ENCODE measurements around the gene LUZP2. TPM values are rescaled to one million over a fixed set of nuclear protein-coding genes. Genes with fewer than 3 reads are reported as not detected.

Gene LUZP2
- 1 to 10 TPM; 1.6 to 5.6 (median 4.4) TPM for total RNA-seq
- long read RNA-seq, donor 1, partial matches to known transcripts = 0 of 1 reads
- long read RNA-seq, donor 1, other reads (novel, unspliced or antisense) = 1 of 1 reads
- long read RNA-seq, donor 2, partial matches to known transcripts = 0 of 3 reads
- long read RNA-seq, donor 2, other reads (novel, unspliced or antisense) = 3 of 3 reads

DNA sequence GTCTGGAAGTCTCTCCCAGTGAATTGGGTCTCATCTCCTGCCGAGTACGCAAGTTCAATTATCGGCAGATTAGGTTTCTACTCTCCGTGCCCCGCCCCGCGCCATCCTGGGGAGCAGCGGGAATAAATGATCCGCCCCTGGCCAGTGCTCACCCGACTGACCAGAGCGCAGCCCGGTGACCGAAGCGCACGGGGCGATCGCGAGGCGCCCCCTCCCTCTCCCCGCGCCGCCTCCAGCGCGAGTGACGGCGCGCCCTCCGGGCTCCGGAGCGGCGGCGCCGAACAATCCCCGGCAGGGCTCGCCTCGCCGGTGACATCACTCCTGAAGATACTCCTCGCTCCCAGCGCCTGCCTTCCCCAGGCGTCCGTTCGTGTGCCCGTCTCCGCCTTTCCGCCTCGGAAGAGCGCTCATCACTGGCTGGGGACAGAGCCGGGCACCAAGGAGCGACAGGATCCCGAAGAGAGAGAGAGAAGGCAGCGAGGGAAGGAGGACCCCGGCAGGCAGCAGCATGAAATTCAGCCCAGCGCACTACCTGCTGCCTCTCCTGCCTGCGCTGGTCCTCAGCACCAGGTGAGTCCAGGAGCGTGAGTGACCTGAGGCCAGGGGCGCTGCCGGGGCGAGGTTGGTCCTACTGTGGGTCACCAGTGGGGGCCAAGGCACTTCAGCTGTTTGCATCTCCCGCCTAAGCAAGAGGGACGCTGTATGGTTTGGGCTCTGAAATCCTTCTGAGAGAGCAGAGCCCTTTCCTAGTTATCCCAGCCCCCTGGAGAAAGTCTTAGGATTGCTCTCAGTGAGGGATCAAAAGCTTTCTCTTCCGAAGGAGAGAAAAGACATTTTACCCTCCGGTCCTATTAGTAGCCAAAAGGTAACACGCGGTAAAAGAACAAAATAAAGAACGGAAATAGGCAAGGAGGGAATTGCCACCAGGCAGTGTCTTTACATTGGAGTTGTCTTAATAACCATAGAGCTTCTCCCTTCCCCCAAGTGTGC is at the start of gene LUZP2:
LUZP2 (plus strand) TSS at position 318 of the 990 bp plus-strand sequence.
- H3K4me1 ChIP-seq (ENCODE audit: low read depth) = peaks cover 4% of the 10 kb centered on the region
- ATAC-seq = peak; percentile 75
- intact Hi-C loops (cut with DNase I, micrococcal nuclease) = no loop called here
- H3K36me3 ChIP-seq (ENCODE audit: low read depth) = no peaks in the 10 kb centered on the region
- H3K9me3 ChIP-seq = no peaks in the 10 kb centered on the region
- TF ChIP-seq, protein P1, sequence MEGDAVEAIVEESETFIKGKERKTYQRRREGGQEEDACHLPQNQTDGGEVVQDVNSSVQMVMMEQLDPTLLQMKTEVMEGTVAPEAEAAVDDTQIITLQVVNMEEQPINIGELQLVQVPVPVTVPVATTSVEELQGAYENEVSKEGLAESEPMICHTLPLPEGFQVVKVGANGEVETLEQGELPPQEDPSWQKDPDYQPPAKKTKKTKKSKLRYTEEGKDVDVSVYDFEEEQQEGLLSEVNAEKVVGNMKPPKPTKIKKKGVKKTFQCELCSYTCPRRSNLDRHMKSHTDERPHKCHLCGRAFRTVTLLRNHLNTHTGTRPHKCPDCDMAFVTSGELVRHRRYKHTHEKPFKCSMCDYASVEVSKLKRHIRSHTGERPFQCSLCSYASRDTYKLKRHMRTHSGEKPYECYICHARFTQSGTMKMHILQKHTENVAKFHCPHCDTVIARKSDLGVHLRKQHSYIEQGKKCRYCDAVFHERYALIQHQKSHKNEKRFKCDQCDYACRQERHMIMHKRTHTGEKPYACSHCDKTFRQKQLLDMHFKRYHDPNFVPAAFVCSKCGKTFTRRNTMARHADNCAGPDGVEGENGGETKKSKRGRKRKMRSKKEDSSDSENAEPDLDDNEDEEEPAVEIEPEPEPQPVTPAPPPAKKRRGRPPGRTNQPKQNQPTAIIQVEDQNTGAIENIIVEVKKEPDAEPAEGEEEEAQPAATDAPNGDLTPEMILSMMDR (IDR thresholded peaks at IDR 0.05) = no peak
- no peak within 1 kb of the TSS for H3K4me3 ChIP-seq
- DNase-seq = peak in 2 of 3 donors; percentile 10 to 26

DNA sequence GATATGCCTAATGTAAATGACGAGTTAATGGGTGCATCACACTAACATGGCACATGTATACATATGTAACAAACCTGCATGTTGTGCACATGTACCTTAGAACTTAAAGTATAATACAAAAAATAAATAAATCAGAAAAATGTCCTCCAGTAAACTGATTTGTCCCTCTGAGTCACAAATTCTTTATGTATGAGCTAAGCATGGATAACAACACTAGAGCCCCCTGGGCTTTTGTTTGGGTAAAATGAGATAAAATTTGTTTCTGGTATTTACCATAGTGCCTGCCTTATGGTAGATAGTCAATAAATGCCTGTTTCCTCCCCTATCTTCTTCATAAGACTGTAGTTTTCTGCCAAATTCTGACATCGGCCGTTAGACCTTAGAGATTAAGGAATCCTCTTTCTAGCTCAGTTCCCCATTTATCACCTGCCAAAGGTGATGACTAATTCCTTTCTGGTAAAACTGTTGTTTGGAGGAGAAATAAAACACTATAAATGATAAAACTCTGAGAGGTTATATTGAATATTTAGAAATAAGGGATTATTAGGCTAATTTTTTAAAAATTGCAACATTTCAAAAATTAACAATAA is 43.6 kb upstream of the LUZP2 start:
- no peak for DNase-seq
- Histone ChIP-seq H3K9me3 (no peaks in the 10 kb centered on the region), H3K36me3 (ENCODE audit: low read depth) (no peaks in the 10 kb centered on the region), H3K4me3 (no peak overlapping the region), H3K4me1 (ENCODE audit: low read depth) (no peaks in the 10 kb centered on the region)
- intact Hi-C loops (cut with DNase I, micrococcal nuclease) = no loop called here
- TF ChIP-seq, protein P1 (IDR thresholded peaks at IDR 0.05) = no peak
- ATAC-seq = no peak

DNA sequence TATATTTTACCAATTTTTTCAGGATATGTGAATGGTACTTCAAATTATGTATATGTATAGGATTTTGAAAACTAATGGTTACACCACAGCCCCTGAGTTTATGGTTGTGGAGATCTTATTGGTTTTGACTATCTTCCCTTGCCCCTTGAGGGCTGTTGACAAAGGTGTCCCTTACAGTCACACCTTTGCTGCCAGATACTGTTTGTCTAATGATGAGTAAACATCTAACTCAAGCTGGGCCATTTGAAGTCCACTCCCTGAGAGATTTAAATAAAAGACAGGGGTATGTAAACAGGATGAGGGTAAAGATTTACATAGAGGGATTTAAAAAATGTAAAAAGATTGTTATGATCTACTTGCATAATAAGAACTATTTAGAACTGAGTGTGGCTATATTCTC is 38.9 kb upstream of the LUZP2 start:
- no peaks in the 10 kb centered on the region for H3K9me3 ChIP-seq
- H3K36me3 ChIP-seq (ENCODE audit: low read depth) = no peaks in the 10 kb centered on the region
- intact Hi-C loops (cut with DNase I, micrococcal nuclease) = no loop called here
- DNase-seq (no peak), ATAC-seq (no peak)
- no peak overlapping the region for H3K4me3 ChIP-seq
- TF ChIP-seq, protein P1 (IDR thresholded peaks at IDR 0.05) = no peak
- H3K4me1 ChIP-seq (ENCODE audit: low read depth) = no peaks in the 10 kb centered on the region

DNA sequence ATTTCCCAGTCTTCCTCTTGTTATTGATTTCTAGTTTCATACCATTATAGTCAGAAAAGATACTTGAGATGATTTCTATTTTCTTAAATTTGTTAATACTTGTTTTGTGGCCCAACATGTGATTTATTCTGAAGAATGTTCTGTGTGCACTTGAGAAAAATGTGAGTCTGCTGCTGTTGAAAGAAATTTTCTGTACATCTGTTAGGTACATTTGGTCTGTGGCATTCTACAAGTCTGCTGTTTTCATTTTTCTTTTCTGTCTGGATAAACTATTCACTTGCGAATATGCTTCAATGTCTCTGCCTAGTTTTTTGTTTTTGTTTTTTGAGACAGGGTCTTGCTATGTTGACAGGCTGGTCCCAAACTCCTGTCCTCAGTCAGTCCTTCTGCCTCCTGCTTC is 26.4 kb upstream of the LUZP2 start:
- no peaks in the 10 kb centered on the region for H3K9me3 ChIP-seq
- no peak for DNase-seq
- ATAC-seq = no peak
- intact Hi-C loops (cut with DNase I, micrococcal nuclease) = no loop called here
- no peaks in the 10 kb centered on the region for H3K36me3 ChIP-seq (ENCODE audit: low read depth)
- H3K4me1 ChIP-seq (ENCODE audit: low read depth) = no peaks in the 10 kb centered on the region
- TF ChIP-seq, protein P1 (IDR thresholded peaks at IDR 0.05) = no peak
- no peak overlapping the region for H3K4me3 ChIP-seq

DNA sequence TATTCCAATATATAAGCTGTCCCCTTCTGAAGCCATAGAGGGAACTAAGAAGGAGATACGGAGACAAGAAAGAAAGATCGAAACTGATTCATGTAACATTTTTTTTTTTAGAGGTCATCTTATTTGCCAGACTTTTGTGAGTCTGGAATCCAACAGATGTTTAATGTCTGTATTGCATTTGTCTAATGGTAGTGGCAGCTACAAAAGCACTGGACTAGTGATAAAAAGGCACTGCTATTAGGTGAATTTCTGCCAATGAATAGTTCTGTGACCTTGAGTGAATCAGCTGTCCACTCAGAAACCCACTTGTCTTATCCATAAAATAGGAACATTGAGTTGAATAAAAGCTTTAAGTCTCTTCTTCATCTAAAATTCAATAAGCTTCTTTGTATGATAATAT is 25.8 kb upstream of the LUZP2 start:
- TF ChIP-seq, protein P1 (IDR thresholded peaks at IDR 0.05) = no peak
- Histone ChIP-seq H3K9me3 (no peaks in the 10 kb centered on the region), H3K4me1 (ENCODE audit: low read depth) (no peaks in the 10 kb centered on the region), H3K36me3 (ENCODE audit: low read depth) (no peaks in the 10 kb centered on the region), H3K4me3 (no peak overlapping the region)
- ATAC-seq = no peak
- DNase-seq = no peak
- intact Hi-C loops (cut with DNase I, micrococcal nuclease) = no loop called here
